Measurements from ENCODE around the gene MORN5. TPM values are rescaled to one million over a fixed set of nuclear protein-coding genes. Genes with fewer than 3 reads are reported as not detected.

The MORN5 gene
- not detected in 5 replicates for total RNA-seq (2022; extraction: Qiagen RNA extraction)

GRCh38 chr9:122159026-122159924 lies at the start of gene MORN5, which contains the start of gene NDUFA8:
Gene MORN5, plus strand, starts transcription at chr9:122159908. Its CDS starts 65 bp downstream, at chr9:122159973.
Gene NDUFA8, minus strand, starts transcription at chr9:122159779. Its CDS starts 102 bp downstream, at chr9:122159677.

GRCh38 chr9:122228568-122229484 lies 69.1 kb downstream of the MORN5 start, which contains the start of gene LHX6:
Gene LHX6, minus strand, starts transcription at chr9:122228957. Its CDS starts 217 bp downstream, at chr9:122228740.

Other genes with a start within 250 kb of the MORN5 start
- 3.3 to 4.5 TPM (median 3.6 TPM) in 5 replicates for gene TTLL11, start 66.6 kb upstream of the MORN5 start, total RNA-seq (2022; extraction: Qiagen RNA extraction)
- 99.4 to 120 TPM (median 109 TPM) in 5 replicates for gene NDUFA8, start 129 bp upstream of the MORN5 start, total RNA-seq (2022; extraction: Qiagen RNA extraction)
- gene LHX6, start 69.0 kb downstream of the MORN5 start, total RNA-seq (2022; extraction: Qiagen RNA extraction) = 0.41 to 0.61 TPM (median 0.44 TPM) in 5 replicates
- gene RBM18, start 104.9 kb downstream of the MORN5 start, total RNA-seq (2022; extraction: Qiagen RNA extraction) = 14.4 to 20.8 TPM (median 19.6 TPM) in 5 replicates
- gene MRRF, start 105.0 kb downstream of the MORN5 start, total RNA-seq (2022; extraction: Qiagen RNA extraction) = 62.9 to 83.8 TPM (median 64.0 TPM) in 5 replicates
- 1.0 to 1.5 TPM (median 1.3 TPM) in 5 replicates for gene PTGS1, start 211.1 kb downstream of the MORN5 start, total RNA-seq (2022; extraction: Qiagen RNA extraction)

Data from A549 treated with CORT108297 at 1 μM for 4 hours (cell line).